AG09309 (cell line): ENCODE results near the gene GRID2.

ENCODE experiments used
- DNase-seq: peaks from one replicate; pipeline ENCODE4 v3.0.0-alpha.2; 2010; ENCODE audit warnings: low read depth
- H3K4me3 ChIP-seq: 2 replicates; pipeline ENCODE4 v1.5.1; 2011; ENCODE audit warnings: mild to moderate bottlenecking, low read depth, low read length, moderate library complexity; ENCODE audit not compliant: control insufficient read depth
- CTCF ChIP-seq: IDR thresholded peaks from 2 replicates; pipeline ENCODE4 v1.5.1; 2011; ENCODE audit warnings: mild to moderate bottlenecking, low read depth, low read length, inconsistent platforms; ENCODE audit not compliant: insufficient read depth, control insufficient read depth; ENCODE audit errors: missing control alignments

Gene GRID2

DNA sequence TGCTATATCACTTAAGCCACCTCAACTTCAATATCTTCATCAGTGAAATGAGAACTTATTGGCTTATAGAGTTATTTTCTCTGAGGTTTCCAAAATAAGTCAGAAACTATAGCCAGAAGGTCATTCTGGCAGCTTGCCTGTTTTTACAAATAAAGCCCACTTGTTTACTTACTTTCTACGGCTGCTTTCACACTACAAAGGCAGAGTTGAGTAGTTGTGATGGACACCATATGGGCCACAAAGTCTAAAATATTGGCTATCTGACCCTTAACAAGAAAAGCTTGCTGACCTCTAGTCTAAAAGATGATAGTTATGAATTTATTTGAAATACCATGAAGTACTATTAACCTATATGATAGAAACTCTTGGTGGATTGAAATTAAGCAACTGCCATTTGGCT lies 1457.5 kb downstream of the GRID2 start:
- H3K4me3 ChIP-seq = no peak overlapping the region
- TF ChIP-seq CTCF = no peak
- DNase-seq = no peak

DNA sequence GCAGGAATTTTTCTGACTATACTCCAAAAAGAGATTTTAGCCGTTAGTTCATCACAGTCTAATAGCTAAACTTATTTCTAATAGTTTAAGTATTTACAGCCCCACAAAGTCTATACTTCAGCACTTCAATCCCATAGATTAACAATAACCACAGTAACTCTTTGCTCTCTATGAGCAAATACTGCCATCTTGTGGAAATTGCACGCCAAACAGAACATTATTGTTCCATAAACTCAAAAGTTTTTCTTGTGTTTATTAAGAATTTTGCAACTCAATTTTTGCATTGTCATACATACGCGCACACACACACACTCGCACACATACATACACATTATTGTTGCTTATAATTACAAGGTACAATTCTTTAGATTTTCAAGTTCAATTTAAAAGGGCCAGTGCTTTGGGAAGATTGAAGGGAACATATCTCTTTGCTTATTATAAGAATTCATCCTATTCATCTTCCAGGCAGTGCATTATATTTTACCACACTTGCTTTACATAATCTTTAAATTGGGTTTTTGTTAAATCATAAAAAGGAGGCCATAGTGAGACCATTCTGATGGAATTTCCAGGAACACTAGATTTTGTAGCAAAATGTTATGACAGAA lies 1461.0 kb downstream of the GRID2 start:
- TF ChIP-seq CTCF = peak; percentile 66
- peak; percentile 1 for DNase-seq
- no peak overlapping the region for H3K4me3 ChIP-seq

- no peak for DNase-seq
- TF ChIP-seq CTCF = no peak
Measured at GRCh38 chr4:93767917-93768316, 1464.2 kb downstream of the GRID2 start.

GRCh38 chr4:93770201-93770600 lies 1466.4 kb downstream of the GRID2 start:
- H3K4me3 ChIP-seq = no peak overlapping the region
- no peak for DNase-seq
- TF ChIP-seq CTCF = no peak

More at GRCh38 chr4:93767917-93768316, 1464.2 kb downstream of the GRID2 start:
- H3K4me3 ChIP-seq = no peak overlapping the region

GRCh38 chr4:93771640-93772411 lies 1468.1 kb downstream of the GRID2 start:
- no peak for DNase-seq
- H3K4me3 ChIP-seq = no peak overlapping the region
- TF ChIP-seq CTCF = no peak

DNA sequence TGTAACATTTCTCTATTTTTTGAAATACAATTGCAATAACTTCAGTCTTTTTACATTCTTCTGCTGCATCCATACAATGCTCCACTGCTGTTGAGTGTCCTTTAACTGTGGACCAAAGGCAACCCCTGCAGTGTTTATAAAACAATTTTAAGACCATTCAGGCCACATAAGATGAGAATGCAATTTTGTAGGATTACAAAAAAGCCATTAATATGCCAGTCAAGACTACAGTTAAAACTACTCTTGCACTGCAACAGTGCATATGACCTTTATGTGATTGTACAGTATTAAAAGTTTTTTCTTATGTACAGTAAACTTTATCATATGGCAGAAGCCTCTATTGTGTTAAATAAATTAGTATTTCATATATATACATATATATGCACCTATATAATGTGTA lies 1469.1 kb downstream of the GRID2 start:
- no peak for DNase-seq
- H3K4me3 ChIP-seq = no peak overlapping the region
- TF ChIP-seq CTCF = no peak
